Activated effector memory CD4-positive, alpha-beta T cell treated with anti-CD3 and anti-CD28 coated beads, Interleukin-2, amount 50 U/mL, for 16 hours (primary cell): ENCODE data around the gene PRKAR1B.
"Not testable (repeated sequence)": the region's sequence is repeated elsewhere in the genome, so short reads cannot be mapped to it uniquely, and the experiment has no call there.

ENCODE experiments used
- DNase-seq: peaks from one replicate; pipeline ENCODE4 v3.0.0-alpha.2; 2020

PRKAR1B gene

GRCh38 chr7:569071-569855 lies 157.8 kb downstream of the PRKAR1B start:
- DNase-seq = no peak

- DNase-seq = no peak
These were observed 158.8 kb downstream of the PRKAR1B start for GRCh38 chr7:568031-568951.

GRCh38 chr7:567305-567883 lies 159.7 kb downstream of the PRKAR1B start:
- no peak for DNase-seq

GRCh38 chr7:566100-566499 lies 161.0 kb downstream of the PRKAR1B start:
- no peak for DNase-seq

GRCh38 chr7:564176-564865 lies 162.8 kb downstream of the PRKAR1B start:
- no peak for DNase-seq

GRCh38 chr7:563629-564170 lies 163.4 kb downstream of the PRKAR1B start:
- DNase-seq = no peak

GRCh38 chr7:562789-563628 lies 164.1 kb downstream of the PRKAR1B start:
- DNase-seq = no peak

- no peak for DNase-seq
These were observed 164.8 kb downstream of the PRKAR1B start for GRCh38 chr7:562374-562675.

GRCh38 chr7:561631-562373 lies 165.3 kb downstream of the PRKAR1B start:
- DNase-seq = no peak

GRCh38 chr7:560966-561630 lies 166.0 kb downstream of the PRKAR1B start:
- no peak for DNase-seq

- no peak for DNase-seq
These were observed 167.7 kb downstream of the PRKAR1B start for GRCh38 chr7:559396-559705.

- no peak for DNase-seq
These were observed 169.6 kb downstream of the PRKAR1B start for GRCh38 chr7:557558-557881.

GRCh38 chr7:556837-557557 lies 170.1 kb downstream of the PRKAR1B start:
- DNase-seq = no peak

GRCh38 chr7:556291-556826 lies 170.7 kb downstream of the PRKAR1B start:
- DNase-seq = no peak

- DNase-seq = no peak
These were observed 171.4 kb downstream of the PRKAR1B start for GRCh38 chr7:555551-556160.

- DNase-seq = no peak
These were observed 173.4 kb downstream of the PRKAR1B start for GRCh38 chr7:553636-554111.

GRCh38 chr7:552868-553635 lies 174.0 kb downstream of the PRKAR1B start:
- DNase-seq = no peak

- not testable (repeated sequence) for DNase-seq
These were observed 174.8 kb downstream of the PRKAR1B start for GRCh38 chr7:552151-552867.
